G401 (cell line): ENCODE measurements around the gene CLDN19. TPM values are rescaled to one million over a fixed set of nuclear protein-coding genes. Genes with fewer than 3 reads are reported as not detected.
"Not testable (repeated sequence)": the region's sequence is repeated elsewhere in the genome, so short reads cannot be mapped to it uniquely, and the experiment has no call there.

Source experiments
- DNase-seq: peaks from one replicate; pipeline ENCODE4 v3.0.0-alpha.2; 2015; ENCODE audit warnings: low spot score
- in situ Hi-C: cut with HindIII; loops from 2 replicates; pipeline ENCODE4 v1.10.0; 2016; ENCODE audit warnings: low sequenced_read_pairs, mixed read lengths
- total RNA-seq: library from RNA; depleted of rRNA; stranded (reverse); fragments of >200 nt; shearing (Covaris generic); gene quantifications from 2 replicates; pipeline ENCODE4 v1.2.3, GENCODE V29; 2014

Gene CLDN19
- total RNA-seq, 1 experiment from 2014 or later = 0.03 TPM

DNA sequence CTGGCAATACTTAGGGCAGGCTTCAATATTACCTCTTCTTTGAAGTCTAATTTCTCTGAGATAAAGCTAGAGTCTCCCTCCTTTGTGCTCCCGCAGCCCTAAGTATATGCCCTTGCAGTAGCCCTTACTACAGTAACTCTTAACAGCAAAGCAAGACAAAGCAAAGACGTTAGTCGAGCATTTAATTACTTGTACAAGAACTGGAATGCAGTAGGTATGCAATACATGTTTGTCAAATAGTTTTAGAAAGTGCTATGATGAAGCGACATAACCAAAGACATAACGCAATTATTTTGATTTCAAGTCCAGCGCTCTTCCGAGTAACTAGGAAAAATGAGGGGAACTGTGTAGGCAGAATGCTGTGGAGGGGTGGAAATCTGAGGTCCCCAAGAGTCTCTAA is 25.2 kb upstream of the CLDN19 start:
- in situ Hi-C loops = no loop called here
- peak; percentile 16 for DNase-seq

DNA sequence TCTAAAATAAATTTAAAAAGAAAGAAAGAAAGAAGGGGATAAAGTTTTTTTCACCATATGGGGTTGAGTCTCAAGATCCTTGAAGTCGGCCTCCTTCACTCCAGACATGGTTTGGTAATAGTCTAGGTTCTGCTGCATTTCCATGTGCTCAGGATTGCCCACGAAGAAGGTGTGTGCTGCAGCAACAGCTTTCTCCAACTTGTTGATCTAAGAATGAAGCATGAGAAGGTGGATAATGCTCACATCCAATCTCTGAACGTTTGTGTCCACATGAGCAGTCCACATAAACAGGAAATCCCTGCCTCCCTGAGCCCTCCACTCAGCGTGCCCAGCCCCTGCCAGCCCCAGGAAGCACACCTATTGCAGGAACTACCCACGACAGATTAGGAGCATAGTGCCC is 22.2 kb upstream of the CLDN19 start:
- DNase-seq = no peak
- in situ Hi-C loops = no loop called here

DNA sequence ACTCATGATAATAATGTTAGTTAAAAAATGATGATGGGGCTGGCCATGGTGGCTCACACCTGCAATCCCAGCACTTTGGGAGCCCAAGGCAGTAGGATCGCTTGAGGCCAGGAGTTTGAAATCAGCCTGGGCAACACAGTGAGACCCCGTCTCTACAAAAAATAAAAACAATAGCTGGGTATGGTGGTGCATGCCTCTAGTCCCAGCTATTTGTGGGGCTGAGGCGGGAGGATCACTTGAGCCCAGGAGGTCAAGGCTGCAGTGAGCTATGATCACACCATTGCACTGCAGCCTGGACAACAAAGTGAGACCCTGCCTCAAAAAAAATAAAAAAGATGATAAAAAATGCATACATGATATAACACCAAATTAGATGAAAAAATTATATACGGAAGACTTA is 21.5 kb upstream of the CLDN19 start:
- in situ Hi-C loops = no loop called here
- DNase-seq = no peak

DNA sequence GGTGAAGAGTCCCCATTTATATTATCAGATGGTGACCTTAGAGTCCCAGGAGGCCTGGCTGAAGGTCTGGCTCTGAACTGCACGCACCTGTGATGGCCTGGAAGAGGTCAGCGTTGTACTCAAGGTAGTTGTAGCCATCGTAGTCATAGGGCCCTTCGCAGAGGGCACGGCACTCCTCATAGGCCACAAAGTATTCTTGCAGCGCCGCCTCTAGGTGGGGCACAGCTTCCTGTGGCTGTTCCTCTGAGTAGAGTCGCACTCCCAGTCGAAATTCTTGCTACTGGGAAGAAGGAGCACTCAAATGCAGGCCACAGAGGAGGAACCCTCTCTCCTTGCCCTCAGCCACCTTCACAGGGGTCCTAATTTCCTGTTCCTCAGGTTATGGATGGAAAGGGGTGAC is 19.1 kb upstream of the CLDN19 start:
- in situ Hi-C loops = no loop called here
- no peak for DNase-seq

DNA sequence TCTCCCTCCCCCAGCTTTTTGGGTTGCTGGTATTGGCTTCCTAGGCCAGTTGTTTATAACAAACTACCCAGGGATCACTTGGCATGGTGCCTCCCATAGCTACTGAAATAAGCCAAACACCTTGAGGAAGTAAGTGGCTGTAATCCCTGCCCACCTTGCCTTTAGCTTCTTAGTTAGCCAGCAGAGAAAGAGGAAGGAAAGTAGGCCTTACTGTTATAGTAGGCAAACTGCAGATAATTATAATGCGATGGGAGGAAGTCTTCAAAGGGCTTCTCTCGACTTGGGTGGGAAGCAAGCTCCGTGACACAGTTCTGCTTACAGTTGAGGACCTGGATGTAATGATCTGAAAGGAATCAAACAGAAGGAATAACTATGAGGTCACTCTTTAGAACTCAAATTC is 18.6 kb upstream of the CLDN19 start:
- in situ Hi-C loops = no loop called here
- DNase-seq = no peak

DNA sequence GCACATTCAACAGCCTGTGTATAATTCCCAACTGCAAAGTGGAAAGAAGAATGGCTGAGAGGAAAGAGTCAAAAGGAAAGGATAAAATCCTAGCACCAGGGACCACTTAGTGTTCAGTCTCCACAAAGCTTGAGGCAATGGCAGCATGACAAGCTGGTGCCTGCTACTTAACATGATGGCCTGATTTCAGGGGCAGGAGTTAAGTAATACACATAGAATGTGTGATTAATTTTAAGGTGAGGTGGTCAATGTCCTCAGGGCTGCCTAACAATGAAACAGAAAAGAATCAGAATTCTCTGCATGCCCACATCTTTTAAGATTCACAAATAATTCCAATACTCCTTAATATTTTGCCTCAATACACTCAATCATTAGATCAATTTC is 17.8 kb upstream of the CLDN19 start:
- DNase-seq = no peak
- in situ Hi-C loops = no loop called here

DNA sequence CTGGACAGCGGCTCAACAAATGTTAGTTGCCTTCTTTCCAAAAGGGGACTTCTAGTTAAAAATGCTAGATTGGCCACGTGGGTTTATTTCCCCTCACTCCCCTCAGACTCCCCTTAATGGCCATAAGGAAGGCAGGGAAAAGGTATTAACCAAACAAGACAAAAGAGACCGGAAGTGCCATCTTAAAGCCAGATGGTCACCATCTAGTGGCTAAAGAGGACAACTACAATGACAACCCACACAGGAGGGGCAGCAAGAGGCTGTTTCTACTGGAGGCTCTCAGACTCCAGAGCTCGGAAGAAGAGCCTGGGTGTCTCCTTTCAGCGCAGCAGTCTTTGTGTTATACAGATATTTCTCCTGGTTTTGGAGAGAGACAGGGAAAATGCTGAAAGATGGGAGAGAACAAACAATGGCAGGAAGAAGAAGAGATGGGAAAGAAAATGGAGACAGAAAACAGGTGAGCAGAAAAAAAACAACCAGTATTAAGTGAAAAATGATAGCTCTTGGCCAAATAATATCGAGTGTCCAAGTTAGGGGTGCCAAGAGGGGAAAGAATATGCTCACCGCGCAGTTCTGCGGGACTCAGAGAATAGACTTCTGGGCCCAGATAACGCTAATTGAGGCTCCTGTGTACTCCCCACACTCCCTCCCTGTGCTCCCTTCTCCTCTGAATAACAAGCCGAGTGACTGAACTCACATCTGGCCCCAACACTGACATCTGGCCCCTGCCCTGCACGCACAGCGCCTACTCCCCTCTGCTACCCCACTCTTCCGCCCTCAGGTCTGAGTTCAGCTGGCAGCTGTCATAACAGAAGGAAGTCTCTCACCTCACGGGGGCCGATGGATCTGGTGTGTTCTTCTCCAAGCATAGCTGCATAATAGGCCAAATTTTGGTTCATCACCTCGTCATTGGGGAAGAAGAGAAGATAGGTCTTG is 17.2 kb upstream of the CLDN19 start:
- DNase-seq = peak; percentile 51
- in situ Hi-C loops = no loop called here

DNA sequence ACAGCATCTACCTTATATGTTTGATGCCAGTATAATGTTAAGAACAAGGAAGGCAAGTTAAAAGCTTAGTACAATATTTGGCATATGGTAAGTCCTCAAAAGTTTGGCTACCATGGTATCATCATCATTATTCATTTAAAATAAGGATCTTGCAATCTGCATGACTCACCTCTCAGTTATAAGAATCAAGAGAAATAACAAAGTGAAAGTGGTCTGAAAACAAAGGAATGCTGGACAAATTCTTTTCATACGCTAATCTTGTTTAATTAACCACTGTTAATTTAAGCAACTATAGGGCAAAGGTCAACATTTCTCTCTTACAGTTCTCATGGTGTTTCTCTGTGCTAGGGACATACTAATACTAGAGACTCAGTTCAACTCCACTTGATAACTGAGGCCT is 13.0 kb upstream of the CLDN19 start:
- in situ Hi-C loops = no loop called here
- DNase-seq = no peak

DNA sequence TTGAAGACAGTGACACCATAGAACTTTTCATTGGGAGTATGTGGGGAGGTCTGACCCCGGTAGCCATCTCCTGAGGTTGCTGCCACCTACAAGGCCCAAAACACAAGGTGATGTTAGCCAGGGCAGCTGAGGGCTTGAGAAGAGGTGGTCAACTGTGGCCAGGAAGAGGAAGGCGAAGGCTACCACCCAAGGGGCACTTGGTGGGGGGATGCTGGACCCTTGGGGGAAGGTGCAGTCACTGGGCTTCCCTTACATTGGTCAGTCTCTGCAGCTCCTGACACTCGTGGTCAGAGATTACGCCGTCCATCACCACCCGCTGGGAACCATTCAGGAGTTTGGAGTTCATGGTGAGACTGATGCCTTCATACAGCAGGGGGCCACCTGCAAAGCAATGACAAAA is 12.2 kb upstream of the CLDN19 start:
- no peak for DNase-seq
- in situ Hi-C loops = no loop called here

DNA sequence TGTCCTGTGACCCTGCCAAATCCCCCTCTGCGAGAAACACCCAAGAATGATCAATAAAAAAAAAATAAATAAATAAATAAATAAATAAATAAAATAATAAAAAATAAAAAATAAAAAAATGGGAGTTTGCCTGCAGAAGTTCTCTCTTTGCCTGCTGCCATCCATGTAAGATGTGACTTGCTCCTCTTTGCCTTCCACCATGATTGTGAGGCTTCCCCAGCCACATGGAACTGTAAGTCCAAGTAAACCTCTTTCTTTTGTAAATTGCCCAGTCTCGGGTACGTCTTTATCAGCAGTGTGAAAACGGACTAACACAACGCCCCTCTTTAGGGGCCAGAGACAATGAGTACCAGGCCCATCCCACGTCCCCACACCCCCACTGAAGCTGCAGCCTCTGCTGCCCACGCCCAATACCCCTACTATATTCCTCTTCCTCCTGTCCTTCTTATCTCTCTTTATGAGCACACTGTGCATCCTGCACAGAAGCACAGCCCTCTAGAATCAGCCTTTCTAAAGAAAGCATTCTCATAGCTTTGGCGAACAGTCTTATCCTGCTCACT is 11.6 kb upstream of the CLDN19 start:
- in situ Hi-C loops, DNase-seq: not testable (repeated sequence)

DNA sequence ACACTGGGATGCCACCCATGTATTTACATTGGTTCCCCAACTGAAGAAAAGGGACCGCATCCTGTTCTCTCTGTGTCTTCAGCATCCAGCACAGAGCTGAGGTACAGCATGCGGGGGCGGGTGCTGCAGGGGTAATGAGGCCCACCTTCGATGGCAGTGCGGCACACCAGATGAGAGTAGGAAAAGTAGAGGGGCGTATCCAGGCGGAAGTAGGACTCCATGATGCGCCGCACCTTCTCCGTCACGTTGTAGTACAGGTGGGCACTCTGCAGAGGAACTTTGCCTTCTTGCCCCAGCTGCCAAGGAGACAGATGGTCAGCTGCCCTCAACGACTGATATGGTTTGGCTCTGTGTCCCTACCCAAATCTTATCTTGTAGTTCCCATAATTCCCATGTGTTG is 10.0 kb upstream of the CLDN19 start:
- no peak for DNase-seq
- in situ Hi-C loops = no loop called here

DNA sequence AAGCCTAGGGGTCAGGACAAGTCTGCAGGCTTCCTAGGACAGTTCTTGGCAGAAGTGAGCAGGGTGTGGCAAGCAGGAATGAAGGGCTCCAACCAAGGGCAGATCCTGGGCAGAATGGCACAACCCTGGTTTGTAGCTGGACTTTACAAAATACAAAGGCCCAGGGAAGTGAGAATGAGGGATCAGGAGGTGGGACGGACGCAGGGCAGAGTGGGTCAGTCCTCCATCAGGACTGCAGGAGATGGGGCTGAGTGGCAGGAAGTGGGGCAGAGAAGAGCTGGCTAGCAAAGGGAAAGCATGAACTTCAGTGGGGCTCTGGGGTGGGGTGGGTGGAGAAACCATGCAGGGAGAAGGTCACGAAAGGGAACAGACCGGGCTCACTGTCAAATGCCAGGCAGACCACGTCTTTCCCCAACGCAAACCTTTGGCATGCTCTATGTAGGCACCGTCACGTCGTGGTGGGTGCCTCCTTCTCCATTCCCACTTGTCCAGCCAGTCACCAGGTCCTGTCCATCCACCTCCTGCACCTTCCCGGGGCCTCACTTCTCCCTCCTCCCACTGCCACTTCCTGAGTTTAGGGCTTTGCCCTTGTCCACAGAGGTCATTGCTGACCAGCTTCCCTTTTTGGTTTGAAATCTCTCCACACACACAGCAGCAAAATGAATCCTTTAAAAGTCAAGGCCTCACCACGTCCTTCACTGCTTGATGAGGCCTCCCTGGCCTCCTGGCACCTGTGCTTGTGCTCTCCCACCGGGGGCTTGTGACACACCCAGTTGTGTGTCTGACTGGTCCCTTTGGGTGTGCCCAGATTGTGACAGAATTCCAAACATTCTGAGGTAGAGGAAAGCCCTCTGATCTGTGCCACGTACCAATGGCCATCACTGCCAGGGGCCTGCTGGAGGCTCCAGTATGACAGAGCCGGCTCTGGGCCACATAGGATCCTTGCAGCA is 8.7 kb upstream of the CLDN19 start:
- in situ Hi-C loops = no loop called here
- DNase-seq = no peak

DNA sequence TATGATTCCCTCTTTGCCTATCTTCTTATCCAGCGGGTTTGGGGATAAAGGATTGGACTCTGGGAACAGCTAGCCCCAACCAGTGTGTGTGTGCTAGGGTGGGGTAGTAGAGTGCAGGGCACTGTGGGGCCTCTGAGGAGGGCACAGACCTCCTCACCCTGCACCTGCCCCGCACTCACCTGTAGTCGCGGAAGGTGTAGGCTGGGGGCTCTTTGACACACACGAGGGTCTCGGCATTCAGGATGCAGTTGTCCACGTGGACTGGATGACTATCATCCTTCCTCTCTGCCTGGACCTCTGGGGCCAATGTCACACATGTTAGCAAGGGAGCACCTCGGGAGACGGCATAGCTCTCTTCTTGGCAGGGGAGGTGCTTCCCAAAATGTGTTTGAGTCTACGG is 8.0 kb upstream of the CLDN19 start:
- DNase-seq = no peak
- in situ Hi-C loops = no loop called here

DNA sequence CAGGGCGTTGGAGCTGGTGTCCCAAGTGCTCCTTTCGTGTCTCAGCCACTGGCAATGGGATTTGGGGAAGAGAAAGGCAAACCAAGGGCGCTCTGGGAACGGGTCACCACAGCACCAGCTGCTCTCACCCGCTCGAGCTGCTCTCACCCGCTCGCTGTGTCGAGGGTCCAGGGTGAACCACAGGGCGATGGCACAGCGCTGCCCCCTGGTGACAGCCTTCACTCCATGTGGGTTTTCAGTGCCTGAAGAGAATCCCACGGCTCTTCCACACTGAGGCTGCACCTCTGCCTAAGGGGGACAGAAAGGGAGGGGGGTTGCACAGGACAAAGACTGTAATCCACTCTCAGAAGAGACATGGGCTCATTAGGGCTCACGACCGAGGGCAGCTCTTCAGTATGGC is 7.1 kb upstream of the CLDN19 start:
- in situ Hi-C loops = no loop called here
- peak; percentile 16 for DNase-seq

DNA sequence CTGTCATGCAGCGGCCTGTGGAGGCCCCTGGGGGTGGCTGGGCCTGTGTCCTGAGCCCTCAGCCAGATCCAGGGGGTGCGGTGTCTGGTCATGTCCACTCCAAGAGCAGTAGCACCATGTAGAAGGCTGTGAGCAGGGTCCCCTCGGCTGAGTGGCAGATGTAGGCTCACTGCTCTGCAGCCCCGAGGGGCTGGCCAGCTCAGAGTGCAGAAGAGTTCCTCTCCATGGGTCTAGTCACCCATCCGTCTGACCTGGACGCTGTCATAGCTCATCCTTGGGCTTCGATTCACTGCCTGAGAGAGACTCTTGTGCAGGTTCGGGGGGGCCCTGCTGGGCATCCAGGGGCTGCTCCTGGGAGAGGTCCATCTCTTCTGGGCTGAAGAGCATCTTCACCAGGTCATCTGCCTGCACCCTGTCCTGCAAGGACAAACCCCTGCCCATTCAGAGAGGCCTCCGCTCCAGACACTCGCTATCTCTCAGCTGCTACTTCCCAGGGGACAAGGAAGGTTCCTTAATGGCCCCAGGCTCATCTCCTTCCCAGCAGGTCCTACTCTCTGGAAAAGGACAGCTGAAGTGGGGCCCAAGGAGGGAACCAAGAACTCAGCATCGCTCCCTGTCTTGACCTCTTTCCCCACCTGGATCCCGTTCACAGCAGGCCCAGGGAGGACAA is 6.5 kb upstream of the CLDN19 start:
- DNase-seq = no peak
- in situ Hi-C loops = no loop called here

DNA sequence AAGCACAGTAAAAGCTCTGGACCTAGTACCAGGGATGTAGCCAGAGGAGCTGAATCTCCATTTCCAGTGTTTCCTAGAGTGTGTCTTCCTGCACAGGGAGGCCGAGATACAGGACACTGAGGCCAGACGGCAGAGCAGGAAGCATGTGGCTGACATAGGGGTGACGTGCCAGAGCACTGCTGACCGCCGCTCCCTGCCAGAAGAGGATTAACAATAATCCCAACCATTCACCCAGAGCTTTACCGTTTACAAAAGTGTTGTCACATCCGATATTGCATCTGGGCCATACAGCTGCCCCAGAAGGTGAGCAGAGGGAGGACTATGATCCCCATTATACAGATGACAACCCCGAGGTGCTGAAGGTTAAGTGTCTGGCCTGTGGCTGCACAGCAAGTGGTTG is 5.8 kb upstream of the CLDN19 start:
- in situ Hi-C loops = no loop called here

DNA sequence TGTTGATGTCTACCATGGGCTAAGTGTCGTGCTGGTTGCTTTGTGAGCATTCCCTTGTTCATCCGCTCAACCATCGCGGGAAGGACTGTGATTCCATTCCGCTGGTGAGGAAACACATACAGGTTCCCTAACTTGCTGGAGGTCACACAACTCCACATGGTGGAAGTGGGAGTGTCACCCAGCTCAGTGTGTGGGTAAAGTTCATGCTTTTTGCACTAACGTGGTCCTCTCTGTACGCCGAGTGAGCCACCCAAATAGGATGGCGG is 4.0 kb upstream of the CLDN19 start:
- DNase-seq = no peak
- in situ Hi-C loops = no loop called here

More for the DNA sequence above, 5.8 kb upstream of the CLDN19 start:
- peak; percentile 71 for DNase-seq

DNA sequence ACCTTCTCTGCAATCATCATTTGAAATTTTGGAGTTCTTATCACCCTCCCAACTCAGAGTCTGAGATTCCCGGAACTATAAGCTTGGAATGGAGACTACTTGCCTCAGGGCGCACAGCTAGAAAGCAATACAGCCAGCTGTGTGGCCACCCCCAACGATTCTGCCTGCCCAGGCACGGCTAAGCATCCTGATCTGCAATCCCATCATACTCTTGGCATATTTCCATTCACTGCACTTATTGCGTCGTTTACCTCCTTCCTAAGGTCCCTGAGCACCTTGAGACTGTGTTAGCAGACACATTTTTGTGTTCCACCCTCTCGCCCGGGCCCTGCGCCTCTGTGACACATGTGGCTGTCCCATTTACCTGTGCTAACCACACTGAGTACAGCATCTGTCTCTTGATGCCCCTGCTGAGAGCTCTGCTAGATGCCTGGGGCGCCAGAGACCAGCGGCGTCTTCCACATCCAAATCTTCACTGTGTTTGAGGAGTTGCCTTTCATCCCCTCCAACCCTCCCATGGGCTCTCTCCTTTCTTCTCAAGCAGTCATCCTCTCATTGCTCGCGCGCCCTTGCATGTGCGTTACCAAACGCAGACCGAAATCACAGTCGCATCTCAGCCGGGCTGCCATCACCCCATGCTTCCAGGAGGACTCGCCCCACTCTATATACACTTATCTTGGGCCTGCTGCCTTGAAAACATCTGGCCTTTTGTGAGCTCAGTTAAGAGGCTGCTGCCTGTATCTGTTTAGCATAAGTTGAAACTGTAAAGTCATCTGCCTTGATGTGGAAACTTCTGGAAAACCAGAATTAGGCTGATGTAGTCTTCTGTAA is 3.5 kb upstream of the CLDN19 start:
- DNase-seq = no peak
- in situ Hi-C loops = no loop called here
